Stimulated activated effector memory CD8-positive, alpha-beta T cell treated with anti-CD3 and anti-CD28 coated beads, Interleukin-12 subunit alpha, Interleukin-12 subunit beta, amount 100 ng/mL, for 72 hours (primary cell): ENCODE results near the gene UBASH3B.

Source experiments
- ATAC-seq: fragments of 150-1000 bp; cut with Tn5 transposase; 2 replicates; pipeline ENCODE4 v1.10.0; 2021
- DNase-seq, 2 donors: peaks; one replicate each; pipeline ENCODE4 v3.0.0; 2021 to 2022; ENCODE audit warnings: low spot score in 2 of 2
- H3K27ac Mint-ChIP-seq: one replicate; pipeline ENCODE4 v1.8.0; 2022; ENCODE audit warnings: mild to moderate bottlenecking, mixed read lengths
- H3K36me3 Mint-ChIP-seq: one replicate; pipeline ENCODE4 v1.8.0; 2022; ENCODE audit warnings: mild to moderate bottlenecking, mixed read lengths
- H3K4me1 Mint-ChIP-seq: one replicate; pipeline ENCODE4 v1.8.0; 2022; ENCODE audit warnings: mixed read lengths
- H3K4me3 Mint-ChIP-seq: one replicate; pipeline ENCODE4 v1.8.0; 2022; ENCODE audit warnings: mild to moderate bottlenecking, mixed read lengths
- H3K9me3 Mint-ChIP-seq: one replicate; pipeline ENCODE4 v1.8.0; 2022; ENCODE audit warnings: mixed read lengths

Gene UBASH3B

GRCh38 chr11:122705396-122705795 is 49.9 kb downstream of the UBASH3B start:
- Mint-ChIP-seq H3K4me1 (peaks cover 52% of the 10 kb centered on the region), H3K36me3 (peaks cover 14% of the 10 kb centered on the region), H3K4me3 (peak overlapping the region; percentile 67), H3K9me3 (no peaks in the 10 kb centered on the region), H3K27ac (peak overlapping the region; percentile 97)
- DNase-seq (no peak), ATAC-seq (no peak)

DNA sequence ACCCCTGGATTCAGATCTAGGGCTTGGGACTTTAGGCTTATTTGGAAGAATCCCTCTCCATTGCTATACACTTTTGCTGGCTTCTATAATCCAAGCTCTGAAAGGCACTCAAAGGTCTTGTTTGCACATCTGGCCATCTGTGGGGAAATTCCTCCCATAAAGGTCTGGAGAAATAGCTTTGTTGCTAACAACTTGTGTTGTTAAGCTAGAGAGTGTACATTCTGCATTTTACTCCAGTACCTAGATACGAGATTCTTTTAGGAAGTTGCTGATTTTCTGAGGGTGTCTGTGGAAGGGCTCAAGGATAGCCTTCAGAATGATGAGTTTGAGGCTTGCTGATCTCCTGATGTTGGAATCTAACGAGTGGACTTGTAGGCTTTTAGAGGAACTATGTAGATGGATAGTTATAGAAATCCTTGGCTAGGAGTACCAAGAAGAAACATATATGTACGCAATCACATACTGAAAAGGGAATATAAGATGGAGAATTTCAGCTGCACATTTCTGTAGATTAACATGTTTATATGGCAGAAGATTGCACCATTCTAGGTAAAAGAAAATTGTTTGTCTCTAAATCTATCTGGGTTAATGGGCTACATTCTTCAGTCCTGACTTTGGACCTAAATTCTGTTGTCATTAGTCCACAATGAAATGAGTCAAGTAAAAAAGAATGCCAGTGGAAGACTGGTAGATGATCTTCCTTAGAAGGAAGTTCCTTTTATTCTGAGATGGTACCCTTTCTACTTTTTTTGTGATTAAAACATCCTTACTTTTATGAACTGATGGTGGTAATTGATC is 51.0 kb downstream of the UBASH3B start:
- no peak for ATAC-seq
- H3K9me3 Mint-ChIP-seq, result no peaks in the 10 kb centered on the region
- no peak overlapping the region for H3K4me3 Mint-ChIP-seq
- DNase-seq, result no peak
- peaks cover 14% of the 10 kb centered on the region for H3K36me3 Mint-ChIP-seq
- peak overlapping the region; percentile 97 for H3K27ac Mint-ChIP-seq
- peaks cover 41% of the 10 kb centered on the region for H3K4me1 Mint-ChIP-seq

DNA sequence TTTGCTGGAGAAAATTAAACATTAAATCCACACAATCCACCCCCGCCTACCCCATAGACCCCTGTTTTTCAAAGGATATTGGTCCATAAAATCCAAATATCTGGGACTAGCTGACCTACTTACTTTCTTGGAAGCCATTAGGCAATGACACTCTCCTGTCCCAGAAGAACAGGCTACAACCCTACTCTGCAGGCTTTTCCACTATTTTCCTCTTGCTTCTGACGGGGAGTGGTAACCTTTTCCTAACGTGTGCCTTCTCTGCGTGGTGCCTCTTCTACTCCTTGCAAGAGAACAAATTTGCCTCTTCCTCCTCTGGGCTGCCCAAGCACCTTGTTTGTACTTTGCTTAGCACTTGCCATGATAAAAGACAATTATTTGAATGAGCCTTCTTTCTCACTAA is 51.6 kb downstream of the UBASH3B start:
- Mint-ChIP-seq H3K4me1 (peaks cover 35% of the 10 kb centered on the region), H3K4me3 (no peak overlapping the region), H3K9me3 (no peaks in the 10 kb centered on the region), H3K36me3 (peaks cover 14% of the 10 kb centered on the region), H3K27ac (no peak overlapping the region)
- no peak for DNase-seq
- no peak for ATAC-seq

DNA sequence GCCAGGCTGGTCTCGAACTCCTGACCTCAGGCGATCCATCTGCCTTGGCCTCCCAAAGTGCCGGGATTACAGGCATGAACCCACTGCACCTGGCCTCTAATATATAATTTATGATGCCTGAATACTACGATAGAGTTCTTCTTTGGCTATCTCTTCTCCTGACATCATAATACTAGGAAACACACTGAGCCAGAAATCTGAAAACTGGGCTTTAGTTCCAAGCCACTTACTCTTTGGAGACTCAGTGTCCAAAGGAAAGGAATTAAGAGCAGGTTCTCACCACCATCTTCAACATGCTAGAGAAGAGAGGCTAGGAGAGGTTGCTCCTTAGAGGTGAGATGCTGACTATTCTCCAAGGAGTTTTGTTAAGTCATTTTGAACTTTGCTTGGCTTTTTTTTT is 52.4 kb downstream of the UBASH3B start:
- peaks cover 16% of the 10 kb centered on the region for H3K36me3 Mint-ChIP-seq
- H3K4me1 Mint-ChIP-seq, result peaks cover 33% of the 10 kb centered on the region
- DNase-seq (no peak), ATAC-seq (no peak)
- no peak overlapping the region for H3K27ac Mint-ChIP-seq
- H3K9me3 Mint-ChIP-seq, result no peaks in the 10 kb centered on the region
- H3K4me3 Mint-ChIP-seq, result no peak overlapping the region

DNA sequence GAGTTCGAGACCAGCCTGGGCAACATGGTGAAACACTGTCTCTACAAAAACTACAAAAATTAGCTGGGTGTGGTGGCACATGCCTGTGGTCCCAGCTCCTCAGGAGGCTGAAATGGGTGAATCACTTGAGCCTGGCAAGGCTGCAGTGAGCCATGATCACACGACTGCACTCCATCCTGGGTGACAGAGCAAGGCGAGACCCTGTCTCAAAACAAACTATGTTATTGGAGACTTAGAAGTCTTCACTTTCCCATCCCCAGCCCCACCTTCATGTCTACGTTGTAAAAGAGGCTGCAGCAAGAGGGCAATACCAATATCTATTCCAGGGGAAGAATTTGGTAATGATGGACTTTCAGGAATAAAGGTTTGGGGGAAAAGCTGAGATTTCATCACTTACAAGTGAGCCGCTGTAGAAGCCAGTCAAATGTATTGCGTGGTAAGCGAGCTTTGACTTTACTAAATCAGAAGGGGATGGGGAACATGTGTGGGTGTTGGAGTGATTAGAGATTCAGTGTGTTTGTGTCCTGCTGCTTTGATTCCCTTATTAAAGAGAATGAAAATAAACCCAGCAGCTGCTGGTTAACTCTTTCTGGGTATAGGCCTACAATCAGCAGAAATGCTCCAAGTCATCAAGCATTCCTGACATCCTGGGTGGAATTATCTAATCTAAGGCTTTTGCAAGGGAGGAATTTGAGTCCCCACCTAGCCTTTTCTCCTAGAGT is 53.7 kb downstream of the UBASH3B start:
- Mint-ChIP-seq H3K4me1 (peaks cover 30% of the 10 kb centered on the region), H3K36me3 (peaks cover 15% of the 10 kb centered on the region), H3K27ac (no peak overlapping the region), H3K9me3 (no peaks in the 10 kb centered on the region), H3K4me3 (no peak overlapping the region)
- no peak for DNase-seq
- no peak for ATAC-seq

DNA sequence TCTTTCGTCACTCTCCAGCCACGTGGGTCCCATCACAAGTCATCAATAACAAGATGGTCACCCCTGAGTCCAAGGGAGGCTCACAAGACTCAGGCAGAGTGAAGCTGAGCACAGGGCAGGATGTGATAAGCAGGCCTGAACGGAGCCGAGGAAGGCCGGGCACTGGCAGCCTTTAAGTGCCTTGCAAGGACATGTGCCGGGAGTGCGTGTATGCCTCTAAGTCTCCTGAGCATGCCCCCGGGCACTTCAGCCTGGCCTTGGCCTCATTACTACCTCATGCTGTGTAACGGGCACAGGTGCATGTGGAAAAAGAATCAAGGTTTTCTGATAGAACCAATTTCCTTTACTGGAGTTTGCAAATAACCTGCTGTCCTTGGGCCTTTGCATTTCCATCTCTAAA is 55.8 kb downstream of the UBASH3B start:
- no peak for ATAC-seq
- no peaks in the 10 kb centered on the region for H3K9me3 Mint-ChIP-seq
- H3K4me1 Mint-ChIP-seq, result peaks cover 30% of the 10 kb centered on the region
- no peak for DNase-seq
- no peak overlapping the region for H3K27ac Mint-ChIP-seq
- H3K36me3 Mint-ChIP-seq, result peaks cover 10% of the 10 kb centered on the region
- H3K4me3 Mint-ChIP-seq, result no peak overlapping the region

- H3K4me3 Mint-ChIP-seq, result no peak overlapping the region
These were observed 56.4 kb downstream of the UBASH3B start for GRCh38 chr11:122711831-122712381.

GRCh38 chr11:122714004-122714403 is 58.5 kb downstream of the UBASH3B start:
- peak; percentile 33 for ATAC-seq
- DNase-seq, result no peak
- H3K36me3 Mint-ChIP-seq, result peaks cover 5% of the 10 kb centered on the region

More at GRCh38 chr11:122711831-122712381, 56.4 kb downstream of the UBASH3B start:
- peaks cover 10% of the 10 kb centered on the region for H3K36me3 Mint-ChIP-seq
- peaks cover 35% of the 10 kb centered on the region for H3K4me1 Mint-ChIP-seq
- H3K9me3 Mint-ChIP-seq, result no peaks in the 10 kb centered on the region
- ATAC-seq (no peak), DNase-seq (no peak)
- no peak overlapping the region for H3K27ac Mint-ChIP-seq

DNA sequence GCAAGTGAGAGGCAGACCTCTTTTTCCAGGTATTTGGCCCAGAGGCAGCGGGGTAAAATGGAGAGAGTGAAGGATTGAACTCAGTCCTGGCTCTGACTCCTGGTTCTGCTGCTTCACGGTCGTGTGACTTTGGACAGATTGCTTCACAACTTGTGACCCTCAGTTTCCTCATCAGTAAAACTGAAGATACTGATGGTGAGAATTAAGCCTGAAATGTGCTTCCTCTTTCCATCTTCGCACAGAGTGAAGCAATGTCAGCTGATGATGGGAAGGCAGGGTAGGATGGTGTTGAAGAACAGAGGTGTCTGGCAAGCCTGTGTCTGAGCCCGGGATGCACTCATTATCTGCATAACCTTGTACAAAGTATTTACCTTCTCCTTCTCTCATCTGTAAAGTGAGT is 59.0 kb downstream of the UBASH3B start:
- no peak overlapping the region for H3K27ac Mint-ChIP-seq
- H3K36me3 Mint-ChIP-seq, result peaks cover 5% of the 10 kb centered on the region
- peaks cover 43% of the 10 kb centered on the region for H3K4me1 Mint-ChIP-seq
- DNase-seq (no peak), ATAC-seq (no peak)
- no peaks in the 10 kb centered on the region for H3K9me3 Mint-ChIP-seq
- H3K4me3 Mint-ChIP-seq, result no peak overlapping the region

More at GRCh38 chr11:122714004-122714403, 58.5 kb downstream of the UBASH3B start:
- Mint-ChIP-seq H3K27ac (no peak overlapping the region), H3K4me3 (no peak overlapping the region), H3K4me1 (peaks cover 44% of the 10 kb centered on the region), H3K9me3 (no peaks in the 10 kb centered on the region)

- Mint-ChIP-seq H3K4me3 (peak overlapping the region; percentile 15), H3K27ac (no peak overlapping the region), H3K9me3 (no peaks in the 10 kb centered on the region), H3K36me3 (peaks cover 5% of the 10 kb centered on the region), H3K4me1 (peaks cover 56% of the 10 kb centered on the region)
- ATAC-seq (no peak), DNase-seq (no peak)
These were observed 60.3 kb downstream of the UBASH3B start for GRCh38 chr11:122715548-122716440.

DNA sequence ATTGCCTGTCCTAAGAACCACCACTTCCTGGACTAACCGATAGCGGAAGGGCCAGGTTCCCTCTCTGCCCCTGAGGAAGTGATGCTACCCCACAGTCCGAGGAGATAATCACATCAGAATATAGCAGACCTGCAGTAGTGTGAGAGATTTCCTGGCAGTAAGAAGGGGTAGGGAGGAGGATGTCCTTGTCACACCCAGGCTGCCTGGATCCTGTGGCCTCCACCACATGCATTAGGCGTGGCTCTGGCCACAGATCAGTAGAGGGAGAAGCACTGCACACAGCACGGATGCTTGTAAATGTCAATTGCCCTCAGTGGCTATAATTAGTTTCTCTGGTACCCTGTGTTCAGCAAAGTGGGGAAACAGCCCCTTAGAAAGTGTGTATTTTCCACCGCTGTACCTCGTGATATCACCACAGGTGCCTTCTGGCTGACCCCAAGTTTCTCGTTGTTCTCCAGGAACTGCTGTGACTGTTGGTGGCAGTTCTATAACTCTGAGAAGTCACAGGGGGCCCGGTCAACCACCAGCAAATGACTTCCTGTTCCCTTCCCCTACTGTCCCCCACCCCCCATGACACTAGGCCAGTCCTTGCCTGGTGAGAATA is 61.8 kb downstream of the UBASH3B start:
- Mint-ChIP-seq H3K36me3 (peaks cover 5% of the 10 kb centered on the region), H3K4me3 (peak overlapping the region; percentile 42), H3K9me3 (no peaks in the 10 kb centered on the region), H3K4me1 (peaks cover 66% of the 10 kb centered on the region), H3K27ac (peak overlapping the region; percentile 77)
- DNase-seq (peak; percentile 48 to 70), ATAC-seq (peak; percentile 91)

GRCh38 chr11:122720107-122720881 is 64.8 kb downstream of the UBASH3B start:
- Mint-ChIP-seq H3K9me3 (no peaks in the 10 kb centered on the region), H3K4me3 (no peak overlapping the region), H3K36me3 (no peaks in the 10 kb centered on the region), H3K27ac (peak overlapping the region; percentile 14), H3K4me1 (peaks cover 75% of the 10 kb centered on the region)
- ATAC-seq (no peak), DNase-seq (no peak)

- Mint-ChIP-seq H3K36me3 (no peaks in the 10 kb centered on the region), H3K9me3 (no peaks in the 10 kb centered on the region), H3K4me3 (no peak overlapping the region), H3K27ac (no peak overlapping the region), H3K4me1 (peaks cover 69% of the 10 kb centered on the region)
- DNase-seq (no peak), ATAC-seq (no peak)
These were observed 65.9 kb downstream of the UBASH3B start for GRCh38 chr11:122721201-122721963.

DNA sequence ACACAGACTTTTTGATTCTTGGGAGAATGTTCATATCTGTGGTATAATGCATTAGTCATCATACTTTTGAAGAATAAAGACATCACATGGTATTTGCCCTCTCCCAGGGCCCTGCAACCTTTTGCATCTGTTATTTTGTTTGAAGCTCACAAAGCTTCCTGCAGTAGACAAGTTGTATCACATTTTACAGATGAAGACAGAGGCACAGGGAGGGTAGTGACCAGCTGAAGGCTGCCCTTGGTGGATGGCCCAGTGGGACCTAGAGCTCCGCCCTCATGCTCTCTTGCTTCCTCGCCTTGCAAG is 66.4 kb downstream of the UBASH3B start:
- Mint-ChIP-seq H3K4me1 (peaks cover 68% of the 10 kb centered on the region), H3K9me3 (no peaks in the 10 kb centered on the region), H3K36me3 (no peaks in the 10 kb centered on the region), H3K4me3 (no peak overlapping the region), H3K27ac (no peak overlapping the region)
- DNase-seq (no peak), ATAC-seq (no peak)
